Stomach (tissue), 9 donors: Measurements from ENCODE around the gene CGB7. TPM values are rescaled to one million over a fixed set of nuclear protein-coding genes. Genes with fewer than 3 reads are reported as not detected.
A peak's percentile ranks its signal among the peaks of the same experiment; 100 is the strongest.
"Not testable (repeated sequence)": the region's sequence is repeated elsewhere in the genome, so short reads cannot be mapped to it uniquely, and the experiment has no call there.

Experiments used
- DNase-seq, 2 donors: peaks; one replicate each; pipeline versions ENCODE4 v3.0.0 to v3.0.0-alpha.2; 2013 to 2019
- H3K27ac ChIP-seq, 5 donors: fragments of 200-600 bp in 4 of 5; sonication (generic) in 4 of 5; one replicate each; pipeline ENCODE4 v1.5.1; 2013 to 2019; ENCODE audit warnings: mild to moderate bottlenecking in 1 of 5, moderate library complexity in 1 of 5
- H3K27me3 ChIP-seq, 3 donors: fragments of 200-600 bp; sonication (generic); one replicate each; pipeline ENCODE4 v1.5.1; 2017 to 2019; ENCODE audit warnings: mixed run types in 1 of 3
- H3K36me3 ChIP-seq, 4 donors: fragments of 200-600 bp; sonication (generic); 1 replicate in 3 of 4; 2 replicates in 1 of 4; pipeline ENCODE4 v1.5.1; 2016 to 2019
- H3K4me1 ChIP-seq, 4 donors: fragments of 200-600 bp; sonication (generic); one replicate each; pipeline ENCODE4 v1.5.1; 2016 to 2019
- H3K4me3 ChIP-seq, 4 donors: fragments of 200-600 bp; sonication (generic) in 3 of 4; one replicate each; pipeline ENCODE4 v1.5.1; 2016 to 2019; ENCODE audit warnings: mild to moderate bottlenecking in 1 of 4
- H3K9me3 ChIP-seq, 4 donors: fragments of 200-600 bp; sonication (generic); one replicate each; pipeline ENCODE4 v1.5.1; 2016 to 2019
- EP300 ChIP-seq: sonication (generic); formaldehyde crosslinking; IDR thresholded peaks from one replicate; pipeline ENCODE4 v1.6.1; 2017; ENCODE audit warnings: antibody characterized with exemption
- POLR2A ChIP-seq, 4 donors: fragments of 450-650 bp; IDR thresholded peaks; one replicate each; pipeline ENCODE4 v1.6.1; 2016; ENCODE audit warnings: antibody characterized with exemption in 4 of 4, control low read depth in 2 of 4, mild to moderate bottlenecking in 1 of 4, moderate library complexity in 1 of 4
- POLR2AphosphoS5 ChIP-seq, 3 donors: sonication (generic); formaldehyde crosslinking; IDR thresholded peaks; one replicate each; pipeline ENCODE4 v1.6.1; 2016; ENCODE audit warnings: antibody characterized with exemption in 3 of 3
- WGBS, 5 donors: extraction: QIAGEN DNeasy Blood & Tissue Kit in 3 of 5; methylation state at CpG; one replicate each; pipeline versions ENCODE4 v1.1.5 to v1.1.7; 2013 to 2018; 5-methylcytosine and 5-hydroxymethylcytosine counted together
- intact Hi-C: fragments of 100-400 bp; cut with DNase I; formaldehyde crosslinking; loops from one replicate; pipeline ENCODE4 v1.15.1; 2023; ENCODE audit warnings: low total_unique reads
- polyA plus RNA-seq, 3 donors: library from polyadenylated mRNA; stranded (reverse); fragments of 200-250 nt; gene quantifications; one replicate each; pipeline ENCODE4 v1.2.3, GENCODE V29; 2013
- total RNA-seq, 5 donors: library from RNA; depleted of rRNA; stranded (reverse); fragments of >200 nt; gene quantifications; one replicate each; pipeline versions ENCODE4 v1.1.0 to v1.2.3, GENCODE V29; 2014 to 2016
- TF ChIP-seq, protein P1 (sequence below), 7 experiments: fragments of 450-650 bp in 4 of 7; fragments of 200-600 bp in 3 of 7; sonication (generic) in 3 of 7; IDR thresholded peaks; one replicate each; pipeline ENCODE4 v1.5.1; 2016 to 2019; ENCODE audit warnings: antibody characterized with exemption in 7 of 7, control low read depth in 2 of 7, mild to moderate bottlenecking in 1 of 7
- donor health status: healthy with polysubstance abuse.
- donor health status: Bipolar disorder and iron deficiency.
- donor health status: healthy.

The CGB7 gene
- total and polyA plus RNA-seq, 8 donors = 3.8 TPM; not detected in 7

DNA sequence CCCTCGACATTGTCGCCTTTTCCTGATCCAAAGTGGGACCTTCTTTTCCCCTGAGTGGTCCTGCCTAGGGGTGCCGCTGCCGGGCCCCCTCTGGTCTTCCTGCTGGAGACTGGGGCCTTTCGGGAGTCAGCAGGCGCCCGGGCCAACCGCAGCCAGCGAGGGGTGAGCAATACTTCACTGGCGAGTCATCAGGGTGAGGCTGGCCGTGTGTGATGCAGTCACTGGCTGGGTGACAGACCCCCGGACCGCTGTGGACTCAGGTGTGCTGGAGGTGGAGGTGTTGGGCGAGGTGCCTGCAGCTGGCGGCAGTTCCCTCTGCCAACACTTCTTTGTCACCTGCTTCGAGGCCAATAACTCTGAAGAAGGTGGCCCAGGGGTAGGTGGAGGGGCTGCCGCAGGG lies 15.4 kb downstream of the CGB7 start:
- intact Hi-C loops = no loop called here
- no peak for DNase-seq
- WGBS, 5 donors = 53 to 78% (median 60%) methylated on average over 10 to 17 of the region's 17 CpGs

DNA sequence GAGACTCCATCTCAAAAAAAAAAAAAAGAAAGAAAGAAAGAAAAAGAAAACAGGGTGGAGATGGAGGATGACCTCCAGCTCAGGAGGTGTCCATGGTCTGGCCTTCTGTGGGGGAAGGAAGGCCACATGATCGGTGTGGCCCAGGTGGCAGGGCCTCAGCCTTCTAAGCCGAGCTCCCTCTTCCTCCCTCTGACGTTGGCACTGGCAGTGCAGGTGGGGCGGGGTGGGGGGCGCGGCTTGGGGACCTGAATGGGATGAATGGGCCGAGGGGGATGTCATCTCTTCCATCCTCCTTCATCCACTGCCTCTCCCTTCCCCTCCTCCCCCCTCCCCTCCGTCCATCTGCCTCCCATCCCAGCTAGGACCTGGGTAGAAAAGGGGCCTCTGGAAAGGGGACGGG lies 17.8 kb downstream of the CGB7 start:
- H3K36me3 ChIP-seq, DNase-seq, H3K27me3 ChIP-seq, intact Hi-C loops, H3K4me3 ChIP-seq, H3K9me3 ChIP-seq, H3K4me1 ChIP-seq, H3K27ac ChIP-seq: not testable (repeated sequence)
- WGBS, 5 donors = 46 to 69% (median 53%) methylated on average over 8 to 9 of the region's 9 CpGs

More for the DNA sequence above, 15.4 kb downstream of the CGB7 start:
- no peaks in the 10 kb centered on the region for H3K9me3 ChIP-seq
- no peaks in the 10 kb centered on the region for H3K4me1 ChIP-seq
- peaks cover 0 to 5% (median 0%) of the 10 kb centered on the region in 3 donors for H3K27me3 ChIP-seq
- TF ChIP-seq POLR2A (IDR thresholded peaks at IDR 0.05) = no peak
- TF ChIP-seq POLR2AphosphoS5 (IDR thresholded peaks at IDR 0.05) = no peak
- TF ChIP-seq, protein P1, sequence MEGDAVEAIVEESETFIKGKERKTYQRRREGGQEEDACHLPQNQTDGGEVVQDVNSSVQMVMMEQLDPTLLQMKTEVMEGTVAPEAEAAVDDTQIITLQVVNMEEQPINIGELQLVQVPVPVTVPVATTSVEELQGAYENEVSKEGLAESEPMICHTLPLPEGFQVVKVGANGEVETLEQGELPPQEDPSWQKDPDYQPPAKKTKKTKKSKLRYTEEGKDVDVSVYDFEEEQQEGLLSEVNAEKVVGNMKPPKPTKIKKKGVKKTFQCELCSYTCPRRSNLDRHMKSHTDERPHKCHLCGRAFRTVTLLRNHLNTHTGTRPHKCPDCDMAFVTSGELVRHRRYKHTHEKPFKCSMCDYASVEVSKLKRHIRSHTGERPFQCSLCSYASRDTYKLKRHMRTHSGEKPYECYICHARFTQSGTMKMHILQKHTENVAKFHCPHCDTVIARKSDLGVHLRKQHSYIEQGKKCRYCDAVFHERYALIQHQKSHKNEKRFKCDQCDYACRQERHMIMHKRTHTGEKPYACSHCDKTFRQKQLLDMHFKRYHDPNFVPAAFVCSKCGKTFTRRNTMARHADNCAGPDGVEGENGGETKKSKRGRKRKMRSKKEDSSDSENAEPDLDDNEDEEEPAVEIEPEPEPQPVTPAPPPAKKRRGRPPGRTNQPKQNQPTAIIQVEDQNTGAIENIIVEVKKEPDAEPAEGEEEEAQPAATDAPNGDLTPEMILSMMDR (IDR thresholded peaks at IDR 0.05) = no peak
- TF ChIP-seq EP300 = no peak
- no peak overlapping the region for H3K4me3 ChIP-seq
- H3K27ac ChIP-seq = no peak overlapping the region
- H3K36me3 ChIP-seq = no peaks in the 10 kb centered on the region

DNA sequence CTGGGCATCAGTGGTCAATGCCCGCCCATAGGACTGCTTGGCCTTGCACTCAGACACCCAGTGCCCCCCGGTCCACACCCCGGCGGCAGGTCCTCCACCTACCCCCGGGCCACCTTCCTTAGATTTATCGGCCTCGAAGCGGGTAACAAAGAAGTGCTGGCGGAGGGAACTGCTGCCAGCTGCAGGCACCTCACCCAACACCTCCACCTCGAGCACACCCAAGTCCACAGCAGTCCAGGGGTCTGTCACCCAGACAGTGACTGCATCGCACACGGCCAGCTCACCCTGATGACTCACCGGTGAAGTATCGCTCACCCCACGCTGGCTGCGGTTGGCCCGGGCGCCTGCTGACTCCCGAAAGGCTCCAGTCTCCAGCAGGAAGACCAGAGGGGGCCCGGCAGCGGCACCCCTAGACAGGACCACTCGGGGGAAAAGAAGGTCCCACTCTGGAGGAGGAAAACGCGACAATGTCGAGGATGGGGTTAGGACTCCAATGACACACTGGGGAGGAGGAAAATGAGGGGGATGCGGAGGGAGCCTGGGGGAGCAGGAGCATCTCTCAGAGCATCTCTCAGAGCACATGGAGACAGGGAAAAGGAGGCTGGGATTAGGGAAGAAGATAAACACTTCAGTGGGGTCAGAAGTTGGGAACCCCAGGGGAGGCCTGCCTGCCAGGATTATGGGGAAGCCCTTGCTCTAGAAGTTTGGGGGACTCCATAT lies 18.8 kb downstream of the CGB7 start:
- H3K36me3 ChIP-seq, H3K9me3 ChIP-seq, H3K4me3 ChIP-seq, H3K27me3 ChIP-seq, H3K27ac ChIP-seq, DNase-seq, H3K4me1 ChIP-seq, intact Hi-C loops: not testable (repeated sequence)
- WGBS, 5 donors = 85 to 86% (median 85%) methylated on average over 17 to 26 of the region's 26 CpGs

DNA sequence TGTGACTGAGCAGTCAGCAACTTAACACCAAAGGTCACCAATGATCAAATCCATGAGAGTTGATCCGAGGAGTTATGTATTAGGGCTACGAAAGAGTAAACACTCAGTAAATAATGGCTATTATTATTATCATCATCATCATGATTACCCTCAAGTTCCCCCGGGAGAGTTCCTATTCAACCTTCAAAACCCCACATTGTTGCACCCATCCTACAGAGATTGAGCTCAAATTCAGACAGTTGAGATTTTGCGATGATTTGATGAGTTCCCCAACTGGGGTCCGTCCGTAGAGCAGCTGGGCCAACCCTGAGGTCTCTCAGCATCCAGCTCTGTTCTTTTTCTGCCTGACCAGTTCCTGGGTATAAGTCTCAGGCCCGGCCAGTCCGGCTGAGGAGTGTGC lies 19.4 kb downstream of the CGB7 start:
- H3K9me3 ChIP-seq, DNase-seq, intact Hi-C loops, H3K36me3 ChIP-seq, H3K27ac ChIP-seq, H3K4me1 ChIP-seq, H3K27me3 ChIP-seq, H3K4me3 ChIP-seq: not testable (repeated sequence)
- WGBS, 5 donors = 80 to 92% (median 85%) methylated on average over 6 to 7 of the region's 8 CpGs

DNA sequence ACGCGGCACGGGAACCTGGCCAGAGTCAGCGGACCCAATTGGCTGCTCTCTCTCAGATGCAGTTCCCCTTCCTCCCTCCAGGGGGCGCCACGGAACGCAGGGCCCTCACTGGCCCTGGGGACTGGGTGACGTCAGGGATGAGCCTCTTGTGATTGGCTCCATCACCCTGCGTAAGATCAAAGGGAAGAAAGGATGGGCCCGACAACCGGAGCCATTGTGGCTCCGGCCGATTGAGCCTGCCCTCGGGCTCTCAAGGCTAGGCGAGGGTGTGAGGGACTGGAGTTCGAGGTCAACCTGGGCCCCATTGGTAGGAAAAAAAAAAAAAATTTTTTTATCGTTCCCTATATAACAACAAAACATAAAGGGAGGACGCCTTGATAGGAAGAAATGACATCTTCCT lies 20.7 kb downstream of the CGB7 start, which contains the start of gene CGB1:
Gene CGB1 (minus strand): TSS at position 81 of the 400 bp plus-strand sequence. CDS start 184 bp downstream, outside the sequence.
- TF ChIP-seq, protein P1 (IDR thresholded peaks at IDR 0.05) = peak in 1 of 7 experiments; percentile 14
- DNase-seq, H3K9me3 ChIP-seq, H3K27me3 ChIP-seq, intact Hi-C loops, H3K27ac ChIP-seq, H3K36me3 ChIP-seq, H3K4me1 ChIP-seq, H3K4me3 ChIP-seq: not testable (repeated sequence)
- WGBS, 5 donors = 50 to 56% (median 51%) methylated on average over 17 to 18 of the region's 18 CpGs

DNA sequence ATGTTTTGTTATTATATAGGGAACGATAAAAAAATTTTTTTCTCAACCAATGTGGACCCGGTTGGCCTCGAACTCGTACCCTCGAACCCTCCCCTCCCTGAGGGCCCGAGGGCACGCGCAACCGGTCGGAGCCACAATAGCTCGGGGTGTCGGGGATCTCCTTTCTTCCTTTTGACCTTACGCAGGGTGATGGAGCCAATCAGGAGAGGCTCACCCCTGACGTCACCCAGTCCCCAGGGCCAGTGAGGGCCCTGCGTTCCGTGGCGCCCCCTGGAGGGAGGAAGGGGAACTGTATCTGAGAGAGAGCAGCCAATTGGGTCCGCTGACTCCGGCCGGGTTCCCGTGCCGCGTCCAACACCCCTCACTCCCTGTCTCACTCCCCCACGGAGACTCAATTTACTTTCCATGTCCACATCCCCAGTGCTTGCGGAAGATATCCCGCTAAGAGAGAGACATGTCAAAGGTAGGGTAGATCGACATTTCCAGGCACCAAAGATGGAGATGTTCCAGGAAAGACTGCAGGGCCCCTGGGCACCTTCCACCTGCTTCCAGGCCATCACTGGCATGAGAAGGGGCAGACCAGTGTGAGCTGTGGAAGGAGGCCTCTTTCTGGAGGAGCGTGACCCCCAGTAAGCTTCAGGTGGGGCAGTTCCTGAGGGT lies 25.8 kb downstream of the CGB7 start, which contains the start of gene CGB2:
Gene CGB2 (plus strand): TSS at position 249 of the 660 bp plus-strand sequence. CDS start 206 bp downstream, at position 455.
- H3K27ac ChIP-seq, H3K4me3 ChIP-seq, H3K9me3 ChIP-seq, DNase-seq, H3K36me3 ChIP-seq, H3K27me3 ChIP-seq, H3K4me1 ChIP-seq, intact Hi-C loops: not testable (repeated sequence)
- 18 to 29% (median 26%) methylated on average over 24 to 28 of the region's 28 CpGs for WGBS, 5 donors

DNA sequence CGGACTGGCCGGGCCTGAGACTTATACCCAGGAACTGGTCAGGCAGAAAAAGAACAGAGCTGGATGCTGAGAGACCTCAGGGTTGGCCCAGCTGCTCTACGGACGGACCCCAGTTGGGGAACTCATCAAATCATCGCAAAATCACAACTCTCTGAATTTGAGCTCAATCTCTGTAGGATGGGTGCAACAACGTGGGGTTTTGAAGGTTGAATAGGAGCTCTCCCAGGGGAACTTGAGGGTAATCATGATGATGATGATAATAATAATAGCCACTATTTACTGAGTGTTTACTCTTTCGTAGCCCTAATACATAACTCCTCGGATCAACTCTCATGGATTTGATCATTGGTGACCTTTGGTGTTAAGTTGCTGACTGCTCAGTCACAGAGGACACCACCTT lies 27.2 kb downstream of the CGB7 start:
- H3K4me1 ChIP-seq, H3K27ac ChIP-seq, H3K4me3 ChIP-seq, DNase-seq, H3K9me3 ChIP-seq, H3K27me3 ChIP-seq, H3K36me3 ChIP-seq, intact Hi-C loops: not testable (repeated sequence)
- WGBS, 5 donors = 80 to 98% (median 92%) methylated on average over 3 to 6 of the region's 8 CpGs

DNA sequence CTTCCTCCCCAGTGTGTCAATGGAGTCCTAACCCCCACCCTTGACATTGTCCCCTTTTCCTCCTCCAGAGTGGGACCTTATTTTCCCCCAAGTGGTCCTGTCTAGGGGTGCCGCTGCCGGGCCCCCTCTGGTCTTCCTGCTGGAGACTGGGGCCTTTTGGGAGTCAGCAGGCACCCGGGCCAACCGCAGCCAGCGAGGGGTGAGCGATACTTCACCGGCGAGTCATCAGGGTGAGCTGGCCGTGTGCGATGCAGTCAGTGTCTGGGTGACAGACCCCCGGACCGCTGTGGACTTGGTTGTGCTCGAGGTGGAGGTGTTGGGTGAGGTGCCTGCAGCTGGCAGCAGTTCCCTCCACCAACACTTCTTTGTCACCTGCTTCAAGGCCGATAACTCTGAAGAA lies 27.8 kb downstream of the CGB7 start:
- intact Hi-C loops, DNase-seq, H3K9me3 ChIP-seq, H3K27ac ChIP-seq, H3K4me1 ChIP-seq, H3K27me3 ChIP-seq, H3K36me3 ChIP-seq, H3K4me3 ChIP-seq: not testable (repeated sequence)
- WGBS, 5 donors = 80 to 88% (median 87%) methylated on average over 6 to 14 of the region's 14 CpGs

DNA sequence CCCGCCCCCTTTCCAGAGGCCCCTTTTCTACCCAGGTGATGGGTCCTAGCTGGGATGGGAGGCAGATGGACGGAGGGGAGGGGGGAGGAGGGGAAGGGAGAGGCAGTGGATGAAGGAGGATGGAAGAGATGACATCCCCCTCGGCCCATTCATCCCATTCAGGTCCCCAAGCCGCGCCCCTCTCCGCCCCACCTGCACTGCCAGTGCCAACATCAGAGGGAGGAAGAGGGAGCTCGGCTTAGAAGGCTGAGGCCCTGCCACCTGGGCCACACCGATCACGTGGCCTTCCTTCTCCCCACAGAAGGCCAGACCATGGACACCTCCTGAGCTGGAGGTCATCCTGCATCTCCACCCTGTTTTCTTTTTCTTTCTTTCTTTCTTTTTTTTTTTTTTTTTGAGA lies 28.9 kb downstream of the CGB7 start:
- intact Hi-C loops, DNase-seq, H3K4me1 ChIP-seq, H3K27ac ChIP-seq, H3K4me3 ChIP-seq, H3K36me3 ChIP-seq, H3K9me3 ChIP-seq, H3K27me3 ChIP-seq: not testable (repeated sequence)
- 57 to 83% (median 68%) methylated on average over 3 to 9 of the region's 9 CpGs for WGBS, 5 donors
